Effector memory CD4-positive, alpha-beta T cell (primary cell): ENCODE data around the gene DENND6A.
A peak's percentile ranks its signal among the peaks of the same experiment; 100 is the strongest.

Source experiments
- DNase-seq, 3 donors: peaks; one replicate each; pipeline ENCODE4 v3.0.0-alpha.2; 2020
- H3K27ac ChIP-seq: 2 replicates; pipeline ENCODE4 v1.7.0; 2013; ENCODE audit warnings: mild to moderate bottlenecking, low read length, moderate library complexity; ENCODE audit not compliant: insufficient read depth, poor library complexity, severe bottlenecking
- H3K27me3 ChIP-seq: replicated peaks from 2 replicates; pipeline ENCODE4 v1.7.0; 2013; ENCODE audit warnings: mild to moderate bottlenecking, low read length; ENCODE audit not compliant: insufficient read depth, control insufficient read depth, poor library complexity, severe bottlenecking
- H3K36me3 ChIP-seq: 2 replicates; pipeline ENCODE4 v1.7.0; 2013; ENCODE audit warnings: mild to moderate bottlenecking, low read length, moderate library complexity; ENCODE audit not compliant: control insufficient read depth, insufficient read depth
- H3K4me1 ChIP-seq: 2 replicates; pipeline ENCODE4 v1.7.0; 2013; ENCODE audit warnings: low read length, mild to moderate bottlenecking; ENCODE audit not compliant: control insufficient read depth, insufficient read depth, poor library complexity, severe bottlenecking
- H3K4me3 ChIP-seq: 2 replicates; pipeline ENCODE4 v1.7.0; 2013; ENCODE audit warnings: low read length, low read depth, mild to moderate bottlenecking; ENCODE audit not compliant: insufficient read depth, poor library complexity, severe bottlenecking
- H3K9me3 ChIP-seq: 2 replicates; pipeline ENCODE4 v1.7.0; 2013; ENCODE audit warnings: mild to moderate bottlenecking, low read length, moderate library complexity; ENCODE audit not compliant: control insufficient read depth
- total RNA-seq, 3 donors: gene quantifications; one replicate each; lab custom pipeline; 2026; lab: John Stamatoyannopoulos, UW

DENND6A gene, protein sequence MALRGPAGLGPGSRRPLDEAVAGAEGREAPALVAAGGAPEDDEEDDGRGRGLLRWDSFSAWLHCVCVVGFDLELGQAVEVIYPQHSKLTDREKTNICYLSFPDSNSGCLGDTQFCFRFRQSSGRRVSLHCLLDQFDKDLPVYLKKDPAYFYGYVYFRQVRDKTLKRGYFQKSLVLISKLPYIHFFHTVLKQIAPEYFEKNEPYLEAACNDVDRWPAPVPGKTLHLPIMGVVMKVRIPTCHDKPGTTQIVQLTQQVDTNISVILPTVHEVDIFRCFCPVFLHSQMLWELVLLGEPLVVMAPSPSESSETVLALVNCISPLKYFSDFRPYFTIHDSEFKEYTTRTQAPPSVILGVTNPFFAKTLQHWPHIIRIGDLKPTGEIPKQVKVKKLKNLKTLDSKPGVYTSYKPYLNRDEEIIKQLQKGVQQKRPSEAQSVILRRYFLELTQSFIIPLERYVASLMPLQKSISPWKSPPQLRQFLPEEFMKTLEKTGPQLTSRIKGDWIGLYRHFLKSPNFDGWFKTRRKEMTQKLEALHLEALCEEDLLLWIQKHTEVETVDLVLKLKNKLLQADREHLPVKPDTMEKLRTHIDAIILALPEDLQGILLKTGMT
- total RNA-seq = 71.8 to 95.6 (median 92.0) reads per million in 3 donors

DNA sequence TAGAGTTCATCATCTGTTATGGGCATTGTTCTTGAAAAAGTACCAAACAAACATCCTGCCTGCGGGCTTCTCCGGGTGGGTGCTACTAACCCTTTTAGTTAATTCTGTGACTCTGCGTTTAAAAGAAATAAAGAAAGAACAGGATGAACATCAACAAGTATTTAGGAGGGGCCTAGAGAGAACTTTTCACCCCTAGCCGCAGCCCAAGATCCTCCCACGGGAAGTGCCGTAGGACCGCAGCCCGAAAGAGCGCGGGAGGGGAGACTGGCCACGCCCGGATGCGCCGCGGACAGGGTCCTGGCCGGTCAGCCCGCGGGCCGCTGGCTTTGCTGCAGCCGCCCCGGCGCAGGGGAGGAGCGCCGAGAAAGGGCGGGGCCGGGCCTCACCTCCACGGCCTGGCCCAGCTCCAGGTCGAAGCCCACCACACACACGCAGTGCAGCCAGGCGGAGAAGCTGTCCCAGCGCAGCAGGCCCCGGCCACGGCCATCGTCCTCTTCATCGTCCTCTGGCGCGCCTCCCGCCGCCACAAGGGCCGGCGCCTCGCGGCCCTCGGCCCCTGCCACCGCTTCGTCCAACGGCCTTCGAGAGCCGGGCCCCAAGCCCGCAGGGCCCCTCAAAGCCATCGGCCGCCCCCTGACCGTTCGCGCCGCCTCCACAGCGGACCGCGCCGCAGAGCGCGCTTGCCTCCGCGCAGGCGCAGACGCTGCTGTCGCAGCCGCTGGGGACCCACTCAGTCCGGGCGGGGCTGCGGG lies at the start of gene DENND6A:
Gene DENND6A, minus strand, starts transcription at position 682 of the 752 bp plus-strand sequence. Its CDS starts 59 bp downstream, at position 623.
- H3K4me1 ChIP-seq = peaks cover 21% of the 10 kb centered on the region
- peak within 1 kb of the TSS; percentile 84 for H3K27ac ChIP-seq
- peak; percentile 88 to 96 (median 92) for DNase-seq
- no peaks in the 10 kb centered on the region for H3K36me3 ChIP-seq
- no peaks in the 10 kb centered on the region for H3K9me3 ChIP-seq
- H3K27me3 ChIP-seq = no peaks in the 10 kb centered on the region
- peak within 1 kb of the TSS; percentile 85 for H3K4me3 ChIP-seq

- no peaks in the 10 kb centered on the region for H3K27me3 ChIP-seq
- no peaks in the 10 kb centered on the region for H3K36me3 ChIP-seq
- H3K27ac ChIP-seq = no peak overlapping the region
- H3K9me3 ChIP-seq = no peaks in the 10 kb centered on the region
- H3K4me3 ChIP-seq = no peak overlapping the region
- H3K4me1 ChIP-seq = no peaks in the 10 kb centered on the region
- DNase-seq = no peak
Measured at GRCh38 chr3:57740027-57740426, 47.1 kb upstream of the DENND6A start.

GRCh38 chr3:57738391-57738790 lies 45.5 kb upstream of the DENND6A start:
- Histone ChIP-seq H3K27ac (no peak overlapping the region), H3K9me3 (no peaks in the 10 kb centered on the region), H3K36me3 (no peaks in the 10 kb centered on the region), H3K4me3 (no peak overlapping the region), H3K4me1 (no peaks in the 10 kb centered on the region), H3K27me3 (no peaks in the 10 kb centered on the region)
- DNase-seq = no peak

- H3K9me3 ChIP-seq = no peaks in the 10 kb centered on the region
- no peak overlapping the region for H3K27ac ChIP-seq
- no peak for DNase-seq
Measured at GRCh38 chr3:57737840-57738239, 45.0 kb upstream of the DENND6A start.

DNA sequence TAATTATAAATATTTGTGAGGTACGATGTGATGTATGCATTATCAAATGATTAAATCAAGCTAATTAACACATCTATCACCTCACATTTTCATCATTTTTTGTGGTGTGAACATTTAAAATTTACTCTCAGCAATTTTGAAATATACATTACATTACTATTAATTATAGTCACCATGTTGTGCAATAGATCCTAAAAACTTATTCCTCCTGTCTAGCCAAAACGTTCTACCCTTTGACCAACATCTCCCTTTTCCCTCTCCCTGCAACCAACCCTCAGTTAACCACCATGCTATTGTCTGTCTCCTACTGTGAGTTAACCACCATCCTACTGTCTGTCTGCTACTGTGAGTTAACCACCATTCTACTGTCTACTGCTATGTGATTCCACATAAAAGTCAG lies 42.5 kb upstream of the DENND6A start:
- Histone ChIP-seq H3K9me3 (no peaks in the 10 kb centered on the region), H3K36me3 (no peaks in the 10 kb centered on the region), H3K4me1 (no peaks in the 10 kb centered on the region), H3K27me3 (no peaks in the 10 kb centered on the region), H3K27ac (no peak overlapping the region), H3K4me3 (no peak overlapping the region)
- no peak for DNase-seq

More at GRCh38 chr3:57737840-57738239, 45.0 kb upstream of the DENND6A start:
- no peaks in the 10 kb centered on the region for H3K4me1 ChIP-seq
- H3K36me3 ChIP-seq = no peaks in the 10 kb centered on the region
- H3K4me3 ChIP-seq = no peak overlapping the region
- H3K27me3 ChIP-seq = no peaks in the 10 kb centered on the region

GRCh38 chr3:57733790-57734189 lies 40.9 kb upstream of the DENND6A start:
- Histone ChIP-seq H3K4me1 (no peaks in the 10 kb centered on the region), H3K9me3 (no peaks in the 10 kb centered on the region), H3K27ac (no peak overlapping the region), H3K27me3 (no peaks in the 10 kb centered on the region), H3K4me3 (no peak overlapping the region), H3K36me3 (no peaks in the 10 kb centered on the region)
- DNase-seq = no peak

- H3K4me3 ChIP-seq = no peak overlapping the region
Measured at GRCh38 chr3:57731311-57731710, 38.4 kb upstream of the DENND6A start.

GRCh38 chr3:57730682-57731081 lies 37.8 kb upstream of the DENND6A start:
- H3K36me3 ChIP-seq = no peaks in the 10 kb centered on the region
- no peak for DNase-seq
- no peaks in the 10 kb centered on the region for H3K9me3 ChIP-seq
- H3K27me3 ChIP-seq = no peaks in the 10 kb centered on the region
- H3K4me3 ChIP-seq = no peak overlapping the region
- H3K27ac ChIP-seq = no peak overlapping the region
- H3K4me1 ChIP-seq = no peaks in the 10 kb centered on the region

More at GRCh38 chr3:57731311-57731710, 38.4 kb upstream of the DENND6A start:
- Histone ChIP-seq H3K27me3 (no peaks in the 10 kb centered on the region), H3K4me1 (no peaks in the 10 kb centered on the region), H3K27ac (no peak overlapping the region), H3K9me3 (no peaks in the 10 kb centered on the region), H3K36me3 (no peaks in the 10 kb centered on the region)
- no peak for DNase-seq

DNA sequence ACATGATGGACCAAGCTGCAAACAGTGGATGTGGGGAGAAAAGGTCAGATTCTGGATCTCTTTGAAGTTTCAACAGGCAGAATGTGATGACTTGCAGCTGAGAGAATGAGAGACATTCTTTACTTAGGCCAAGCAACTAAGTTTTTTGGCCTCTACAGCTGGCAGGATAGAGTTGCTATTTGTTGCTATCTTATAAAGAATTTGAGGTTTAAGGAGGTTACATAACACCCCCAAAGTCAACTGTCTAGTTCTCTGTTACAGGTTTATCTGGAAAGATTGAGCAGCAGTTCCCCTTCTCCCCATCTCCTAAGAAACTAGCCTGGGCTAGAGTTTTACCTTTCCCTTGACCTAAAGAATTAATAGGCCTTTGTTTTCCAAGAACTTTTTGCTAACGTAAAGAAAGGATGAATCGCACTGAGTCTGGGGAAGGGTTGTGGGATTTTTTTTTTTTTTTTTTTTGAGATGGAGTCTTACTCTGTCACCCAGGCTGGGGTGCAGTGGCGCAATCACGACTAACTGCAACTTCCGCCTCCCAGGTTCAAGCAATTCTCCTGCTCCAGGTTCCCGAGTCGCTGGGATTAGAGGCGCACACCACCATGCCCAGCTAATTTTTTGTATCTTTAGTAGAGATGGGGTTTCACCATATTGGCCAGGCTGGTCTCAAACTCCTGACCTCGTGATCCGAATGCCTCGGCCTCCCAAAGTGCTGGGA lies 36.6 kb upstream of the DENND6A start:
- no peak for DNase-seq
- Histone ChIP-seq H3K27me3 (no peaks in the 10 kb centered on the region), H3K4me1 (no peaks in the 10 kb centered on the region), H3K9me3 (no peaks in the 10 kb centered on the region), H3K27ac (no peak overlapping the region), H3K4me3 (no peak overlapping the region), H3K36me3 (no peaks in the 10 kb centered on the region)
